Erythroblast (primary cell): ENCODE data around the gene C2CD3.
A peak's percentile ranks its signal among the peaks of the same experiment; 100 is the strongest.
"Not testable (repeated sequence)": the region's sequence is repeated elsewhere in the genome, so short reads cannot be mapped to it uniquely, and the experiment has no call there.

Source experiments
- DNase-seq, 2 experiments: peaks; one replicate each; lab custom pipeline; 2025; lab: John Stamatoyannopoulos, UW
- GATA1 ChIP-seq: IDR thresholded peaks from 2 replicates; pipeline ENCODE4 v1.6.1; 2011; ENCODE audit warnings: low read depth, mild to moderate bottlenecking, control low read depth, low read length, moderate library complexity
- POLR2A ChIP-seq: IDR thresholded peaks from 2 replicates; pipeline ENCODE4 v1.6.1; 2011; ENCODE audit warnings: mild to moderate bottlenecking, low read length

C2CD3 gene

DNA sequence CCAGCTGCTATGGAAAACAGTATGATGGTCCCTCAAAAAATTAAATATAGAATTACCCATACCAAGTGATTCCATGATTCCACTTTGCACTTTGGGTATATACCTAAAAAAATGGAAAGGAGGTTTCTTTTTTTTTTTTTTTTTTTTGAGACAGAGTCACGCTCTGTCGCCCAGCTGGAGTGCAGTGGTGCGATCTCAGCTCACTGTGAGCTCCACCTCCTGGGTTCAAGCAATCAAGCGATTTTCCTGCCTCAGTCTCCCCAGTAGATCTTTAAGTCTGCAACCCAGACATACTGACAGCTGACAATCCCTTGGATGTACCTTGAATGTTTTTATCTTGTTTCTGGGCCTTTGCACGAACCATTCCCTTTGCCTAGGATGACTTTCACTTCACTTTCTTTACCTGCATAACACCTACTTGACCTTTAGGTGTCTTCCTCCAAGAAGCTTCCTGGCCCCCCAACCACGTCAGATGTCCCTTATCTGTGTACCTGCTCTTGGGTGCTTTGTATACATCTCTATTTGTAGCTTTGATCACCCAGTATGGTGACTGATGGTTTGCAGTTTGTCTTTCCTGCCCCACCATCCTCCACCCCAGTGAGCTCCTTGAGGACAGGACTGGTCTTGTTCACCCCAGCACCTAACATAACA, 173.6 kb downstream of the C2CD3 start:
- no peak for TF ChIP-seq POLR2A
- DNase-seq, result no peak

DNA sequence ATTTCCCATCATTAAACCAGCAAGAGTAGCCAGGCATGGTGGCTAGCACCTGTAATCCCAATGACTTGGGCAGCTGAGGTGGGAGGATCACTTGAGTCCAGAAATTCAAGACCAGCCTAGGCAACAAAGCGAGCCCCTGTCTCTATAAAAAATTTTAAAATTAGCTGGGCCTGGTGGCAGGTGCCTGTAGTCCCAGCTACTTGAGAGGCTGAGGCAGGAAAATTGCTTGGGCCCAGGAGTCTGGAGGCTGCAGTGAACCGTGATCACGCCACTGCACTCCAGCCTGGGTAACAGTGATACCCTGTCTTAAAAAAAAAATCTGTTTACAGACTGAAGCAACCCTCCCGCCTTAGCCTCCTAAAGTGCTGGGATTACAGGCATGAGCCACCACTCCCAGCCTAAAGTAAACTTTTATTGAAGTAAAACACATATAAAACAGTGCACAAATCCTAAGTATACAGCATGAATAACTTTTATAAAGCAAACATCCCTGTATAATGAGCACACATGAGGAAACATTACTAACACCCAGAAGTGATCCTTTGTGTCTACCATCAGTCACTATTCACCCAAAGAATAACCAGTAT, 174.5 kb downstream of the C2CD3 start:
- DNase-seq, result no peak
- no peak for TF ChIP-seq GATA1
- no peak for TF ChIP-seq POLR2A

DNA sequence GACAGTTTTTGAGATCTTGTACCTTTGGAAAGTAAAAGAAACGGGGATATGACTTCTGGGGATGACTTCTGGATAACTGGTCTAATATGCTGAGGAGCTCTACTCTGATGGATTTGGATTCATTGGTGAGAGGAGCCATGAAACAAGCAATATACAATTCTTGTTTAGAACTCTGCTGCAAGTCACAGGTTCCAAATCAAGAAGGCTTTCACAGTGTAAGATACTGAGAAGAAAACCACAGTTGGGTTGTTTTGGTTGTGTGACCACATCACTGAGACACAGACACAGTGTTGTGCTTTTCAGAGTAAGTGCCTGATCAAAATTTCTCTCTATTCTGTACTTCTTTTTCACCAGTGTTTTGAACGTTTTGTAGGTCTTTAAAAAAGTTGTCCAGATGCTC, 175.1 kb downstream of the C2CD3 start:
- TF ChIP-seq POLR2A (no peak), GATA1 (no peak)
- no peak for DNase-seq

DNA sequence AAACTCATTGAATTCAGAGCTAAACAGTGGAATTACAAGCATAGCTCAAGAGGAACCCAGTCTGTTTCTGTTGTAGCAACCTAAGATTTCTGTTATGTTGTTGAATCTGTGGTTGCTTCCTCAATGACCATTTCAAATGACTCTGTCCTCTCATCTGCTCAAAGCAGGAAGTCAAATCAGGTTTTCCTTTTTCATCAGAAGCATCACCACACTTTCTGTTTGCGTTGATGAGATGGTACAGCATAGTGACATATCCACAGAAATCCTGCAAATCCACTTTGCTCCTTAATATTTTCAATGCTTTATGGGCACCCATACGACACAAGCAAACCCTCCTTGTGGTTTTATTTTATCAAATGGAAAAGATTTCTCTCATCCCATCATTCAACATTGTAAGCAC, 175.6 kb downstream of the C2CD3 start:
- no peak for DNase-seq
- TF ChIP-seq POLR2A (no peak), GATA1 (no peak)

DNA sequence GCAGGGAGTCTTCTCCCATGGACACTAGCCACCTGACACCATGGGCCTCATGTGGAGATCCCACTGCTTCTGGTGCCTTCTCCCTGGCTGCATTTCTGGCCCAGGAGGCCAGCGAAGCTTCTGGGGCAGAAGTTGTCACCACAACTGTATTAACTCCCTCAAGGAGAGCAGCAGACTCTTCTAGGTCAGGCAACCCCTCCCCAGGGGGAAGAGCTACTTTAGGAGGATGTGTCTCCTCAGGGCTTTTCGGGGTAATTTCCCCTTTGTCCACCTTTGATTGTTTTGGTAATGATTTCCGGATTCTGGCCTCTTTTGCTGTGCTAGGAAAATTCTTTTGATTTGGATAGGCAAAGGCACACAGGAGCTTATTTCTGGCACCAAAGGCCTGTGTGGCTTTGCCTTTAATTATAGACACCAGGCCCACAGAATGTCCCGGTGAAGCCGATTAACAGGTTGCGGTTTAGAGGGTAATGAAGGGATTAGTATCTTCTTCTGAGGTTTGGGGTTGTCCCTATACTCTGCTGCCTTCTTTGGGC, 179.3 kb downstream of the C2CD3 start:
- TF ChIP-seq GATA1, result no peak
- no peak for TF ChIP-seq POLR2A
- DNase-seq, result no peak

DNA sequence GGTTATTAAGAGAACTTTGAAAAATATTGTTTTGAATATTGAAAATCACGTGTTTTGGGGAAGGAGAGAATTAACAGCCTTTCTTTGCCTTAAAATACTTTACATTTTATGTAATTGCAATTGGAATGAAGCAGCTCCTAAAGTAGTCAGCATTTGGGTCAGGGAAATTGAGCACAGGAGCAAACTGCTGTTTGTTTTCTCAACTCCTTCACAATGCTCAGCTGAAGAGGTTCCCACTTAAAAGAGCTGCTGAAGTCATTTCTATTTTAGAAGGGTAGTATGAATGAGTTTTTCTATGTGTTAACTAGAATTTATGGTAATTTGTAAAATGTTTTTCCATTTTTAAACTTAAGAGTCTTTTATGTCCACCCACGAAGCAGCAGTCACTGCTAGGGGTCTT, 180.1 kb downstream of the C2CD3 start:
- TF ChIP-seq GATA1 (no peak), POLR2A (no peak)
- DNase-seq, result no peak

DNA sequence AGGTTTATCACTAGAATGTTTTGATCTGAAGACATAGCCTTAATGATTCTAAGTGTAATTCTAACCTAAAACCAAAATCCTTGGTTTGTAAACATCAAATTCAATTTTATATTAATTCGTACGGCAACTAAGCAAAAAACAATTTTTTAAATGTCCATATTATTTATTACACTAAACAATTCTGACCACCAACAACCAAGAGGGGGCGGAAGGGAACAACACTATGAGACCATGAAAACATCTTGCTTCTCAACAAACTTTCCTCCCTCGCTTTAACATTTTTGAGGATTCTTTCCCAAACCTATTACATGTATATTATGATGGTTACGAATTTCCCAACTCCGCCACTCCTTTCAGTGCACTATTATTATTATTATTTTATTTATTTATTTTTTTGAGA, 181.6 kb downstream of the C2CD3 start:
- no peak for TF ChIP-seq POLR2A
- TF ChIP-seq GATA1, result no peak
- DNase-seq, result peak; percentile 48 to 64

DNA sequence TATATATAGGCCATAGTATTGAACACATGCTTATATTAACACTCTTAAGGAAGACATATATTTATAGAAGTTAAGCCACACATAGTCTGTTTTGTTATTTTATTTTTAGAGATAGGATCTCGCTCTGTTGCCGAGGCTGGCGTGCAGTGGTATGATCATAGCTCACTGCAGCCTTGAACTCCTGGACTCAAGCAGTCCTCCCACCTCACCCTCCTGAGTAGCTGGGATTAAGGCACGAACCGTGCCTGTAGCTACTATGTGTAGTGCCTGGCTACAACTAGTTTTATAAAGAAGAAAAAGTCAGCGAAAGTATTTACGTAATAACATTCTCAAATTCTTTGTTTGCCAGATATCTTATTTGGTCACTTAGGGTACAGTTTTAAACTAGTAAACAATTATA, 182.6 kb downstream of the C2CD3 start:
- DNase-seq, result no peak
- TF ChIP-seq GATA1 (no peak), POLR2A (no peak)

DNA sequence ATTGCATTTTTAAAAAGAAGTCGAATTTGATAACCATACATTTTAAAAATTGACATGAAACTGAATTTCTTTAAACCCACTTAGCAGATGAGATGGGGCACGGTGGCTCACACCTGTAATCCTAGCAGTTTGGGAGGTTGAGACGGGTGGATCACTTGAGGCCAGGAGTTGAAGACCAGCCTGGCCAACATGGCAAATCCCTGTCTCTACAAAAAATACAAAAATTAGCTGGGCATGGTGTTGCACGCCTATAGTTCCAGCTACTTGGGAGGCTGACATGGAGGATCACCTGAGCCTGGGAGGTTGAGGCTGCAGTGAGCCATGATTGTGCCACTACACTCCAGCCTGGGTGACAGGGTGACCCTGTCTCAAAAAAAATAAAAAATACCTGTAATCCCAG, 185.1 kb downstream of the C2CD3 start:
- DNase-seq, result not testable (repeated sequence)

DNA sequence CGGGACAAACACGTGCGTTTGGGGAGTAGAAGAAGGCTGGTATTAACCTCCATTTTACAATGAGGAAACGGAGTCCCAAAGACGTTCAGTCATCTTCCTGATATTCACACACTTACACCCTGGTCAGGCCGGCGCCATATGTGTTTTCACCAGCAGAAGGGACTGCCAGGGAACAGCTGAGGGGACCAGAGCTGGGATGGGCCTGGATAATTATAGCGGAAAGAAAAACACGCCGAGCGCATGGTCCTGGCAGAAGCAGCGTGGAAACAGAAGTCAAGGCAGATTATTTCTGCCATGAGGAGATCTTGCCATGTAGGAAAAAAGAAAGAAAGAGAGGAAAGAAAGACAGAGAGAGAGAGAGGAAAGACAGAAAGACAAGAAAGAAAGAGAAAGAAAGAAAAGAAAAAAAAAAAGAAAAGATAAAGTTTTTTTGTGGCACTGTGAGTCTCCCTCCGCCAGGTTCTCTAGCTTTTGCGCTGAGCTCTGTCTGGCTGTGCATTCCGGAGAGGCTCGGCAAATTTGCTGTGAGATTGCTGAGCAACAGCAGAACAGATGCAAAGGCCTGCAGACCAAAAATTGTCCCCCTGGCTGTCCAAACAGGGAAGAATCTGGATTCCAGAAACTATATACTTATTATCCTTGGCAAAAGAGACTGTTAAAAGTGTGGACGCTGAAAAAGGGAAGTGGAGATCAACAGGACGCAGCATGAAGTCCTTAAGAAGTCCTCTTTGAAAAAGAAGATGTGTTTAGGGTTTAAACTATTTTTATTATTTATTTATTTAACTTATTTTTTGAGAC, 186.9 kb downstream of the C2CD3 start:
- no peak for TF ChIP-seq POLR2A
- TF ChIP-seq GATA1, result no peak
- peak; percentile 33 to 46 for DNase-seq

DNA sequence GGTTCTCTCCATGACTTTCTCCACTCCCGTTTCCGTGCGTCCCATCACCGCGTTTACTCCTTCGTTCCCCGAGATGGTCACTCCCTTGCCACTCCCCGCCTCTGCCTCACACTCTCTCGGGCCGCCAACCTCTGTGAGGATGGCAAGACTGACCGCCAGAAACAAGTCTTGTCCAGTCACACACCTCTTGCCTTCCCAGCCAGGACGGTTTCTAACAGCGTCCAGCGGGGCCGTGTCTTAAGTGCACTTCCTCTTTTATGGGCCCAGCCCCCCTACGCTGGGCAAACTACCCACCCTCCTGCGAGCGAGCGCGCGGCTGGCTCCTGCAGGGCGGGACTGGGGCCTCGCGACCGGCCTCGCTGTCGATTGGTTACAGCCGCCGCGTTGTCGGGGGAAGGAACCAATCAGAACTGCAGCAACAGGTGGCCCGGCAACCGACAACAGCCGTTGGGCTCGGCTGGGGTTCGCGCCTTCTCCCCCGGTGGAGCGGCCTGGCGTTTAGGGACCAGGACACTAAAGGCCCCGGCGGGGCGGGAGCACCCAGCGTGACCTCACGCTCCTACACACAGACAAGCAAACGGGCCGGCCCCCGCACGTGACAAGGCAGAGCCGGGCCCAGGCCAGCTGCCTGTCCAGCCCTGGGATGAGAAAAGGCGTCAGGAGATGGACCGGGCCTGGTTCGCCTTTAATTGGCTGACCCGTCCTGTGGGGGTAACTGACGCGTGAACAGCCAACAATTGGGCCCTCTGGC, 187.6 kb downstream of the C2CD3 start:
- TF ChIP-seq POLR2A (peak; percentile 99), GATA1 (no peak)
- peak; percentile 98 to 99 for DNase-seq

DNA sequence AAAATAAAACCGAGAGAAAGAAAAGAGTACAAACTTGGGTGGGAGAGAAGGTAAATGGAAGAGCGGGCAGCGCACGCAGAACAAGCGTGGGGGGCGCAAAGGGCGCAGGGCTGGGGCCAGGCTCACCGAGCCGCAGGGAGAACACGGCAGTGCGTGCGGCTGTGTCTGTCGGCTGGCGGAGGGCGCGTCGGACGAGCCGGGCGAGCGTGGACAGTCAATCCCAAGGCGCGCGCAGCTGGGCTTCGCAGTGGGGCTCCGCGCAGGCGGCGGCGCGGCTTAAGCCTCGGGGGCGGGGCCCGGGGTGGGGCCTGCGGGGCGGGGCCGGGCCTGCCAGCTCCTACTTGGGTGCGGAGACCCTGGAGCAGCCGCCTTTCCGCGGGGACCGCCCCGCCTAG, 188.2 kb downstream of the C2CD3 start, which contains the start of gene UCP2:
UCP2 (minus strand) TSS at position 249 of the 395 bp plus-strand sequence. CDS start 4,465 bp downstream, outside the sequence.
- TF ChIP-seq GATA1 (no peak), POLR2A (peak; percentile 71)
- DNase-seq, result peak; percentile 91 to 94

DNA sequence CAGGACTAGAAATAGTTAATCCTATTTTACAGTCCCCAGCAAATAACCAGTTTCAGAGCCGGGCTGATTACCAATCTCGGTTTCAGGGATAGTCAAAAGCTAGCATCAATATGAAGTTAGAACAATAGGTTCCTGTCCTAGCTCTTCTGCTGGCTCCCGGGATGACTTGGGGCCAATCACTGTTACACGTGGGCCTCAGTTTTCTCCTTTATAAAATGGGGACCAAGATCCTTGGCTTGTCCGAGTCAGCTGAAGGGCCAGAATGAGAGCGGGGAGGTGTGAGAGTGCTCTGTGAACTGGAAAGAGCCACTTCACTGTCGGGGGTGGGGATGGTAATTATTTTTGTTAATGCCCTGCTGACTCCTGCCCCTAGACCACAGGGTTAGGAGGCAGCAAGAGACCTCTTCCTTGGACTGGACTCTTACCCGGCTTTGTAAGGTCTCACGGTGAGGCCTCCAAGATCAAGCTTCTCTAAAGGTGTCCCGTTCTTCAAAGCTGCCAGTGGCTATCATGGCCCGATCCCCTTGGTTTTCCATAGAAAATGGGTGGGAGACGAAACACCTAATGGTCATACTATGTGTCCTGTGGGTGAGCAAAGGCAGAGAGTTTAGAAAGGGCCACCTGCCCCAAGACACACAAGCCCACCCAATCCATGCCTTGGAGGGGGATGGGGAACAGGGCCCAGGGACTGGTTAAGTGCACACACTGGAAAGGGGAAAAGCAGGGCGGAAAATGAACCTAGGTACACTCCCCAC, 189.6 kb downstream of the C2CD3 start:
- no peak for TF ChIP-seq GATA1
- TF ChIP-seq POLR2A, result no peak
- DNase-seq, result peak; percentile 52 to 71
